Endothelial cell of umbilical vein (primary cell): ENCODE results near the gene KRTAP5-6. TPM values are rescaled to one million over a fixed set of nuclear protein-coding genes. Genes with fewer than 3 reads are reported as not detected.

Experiments
- BruUV-seq: library from RNA; stranded (reverse); fragments of 400-500 nt; replicated peaks from 2 replicates; lab custom pipeline; 2021; lab: Mats Ljungman, UMichigan
- CTCF ChIA-PET: fragments of 300-600, 350-600 bp; sonication (Branson Sonifier 250); formaldehyde crosslinking; loops from one replicate; lab custom pipeline; 2021; ENCODE audit warnings: antibody characterized with exemption, inconsistent platforms; lab: Charles Lee
- POLR2A ChIA-PET: fragments of 300-600, 350-600 bp; sonication (Branson Sonifier 250); formaldehyde crosslinking; loops from one replicate; lab custom pipeline; 2021; ENCODE audit warnings: antibody characterized with exemption, inconsistent platforms; lab: Charles Lee
- DNase-seq: peaks from one replicate; pipeline ENCODE4 v3.0.0-alpha.2; 2011; ENCODE audit warnings: low read depth, low spot score
- FAIRE-seq: peaks from 2 replicates; lab custom pipeline; 2011; peaks lifted over from hg19 to GRCh38; lab: Jason Lieb, UNC
- H2AFZ ChIP-seq: 2 replicates; pipeline ENCODE4 v1.6.0; 2012; ENCODE audit warnings: low read depth, low read length, control low read depth, inconsistent platforms
- H3K27ac ChIP-seq: 2 replicates; pipeline ENCODE4 v1.5.1; 2011; ENCODE audit warnings: low read depth, mild to moderate bottlenecking, control low read depth, low read length, moderate library complexity; ENCODE audit not compliant: insufficient read depth
- H3K27me3 ChIP-seq, 2 experiments: 2 replicates each; pipeline versions ENCODE4 v1.6.0 to v1.6.1; 2011; ENCODE audit warnings: low read length in 2 of 2, mixed read lengths in 1 of 2; ENCODE audit not compliant: control insufficient read depth in 2 of 2, insufficient read depth in 2 of 2
- H3K36me3 ChIP-seq, 2 experiments: 2 replicates in 1 of 2; 3 replicates in 1 of 2; pipeline ENCODE4 v1.5.1; 2011; ENCODE audit warnings: low read length in 2 of 2, mild to moderate bottlenecking in 1 of 2, moderate library complexity in 1 of 2; ENCODE audit not compliant: control insufficient read depth in 2 of 2, insufficient read depth in 2 of 2; ENCODE audit errors: extremely low read depth in 1 of 2
- H3K4me1 ChIP-seq: 3 replicates; pipeline ENCODE4 v1.5.1; 2011; ENCODE audit warnings: mild to moderate bottlenecking, low read length; ENCODE audit not compliant: control insufficient read depth, insufficient read depth; ENCODE audit errors: extremely low read depth
- H3K4me2 ChIP-seq: 2 replicates; pipeline ENCODE4 v1.6.1; 2011; ENCODE audit warnings: low read length, control low read depth, mixed read lengths; ENCODE audit not compliant: insufficient read depth
- H3K4me3 ChIP-seq, 3 experiments: fragments of 200-600 bp in 1 of 3; sonication (generic), shearing (Covaris generic) in 1 of 3; replicated peaks in 1 of 3; 2 replicates each; pipeline ENCODE4 v1.5.1; 2011 to 2016; ENCODE audit warnings: control low read depth in 3 of 3, low read length in 3 of 3, mild to moderate bottlenecking in 2 of 3, inconsistent platforms in 1 of 3, low read depth in 1 of 3, moderate library complexity in 1 of 3; ENCODE audit not compliant: insufficient read depth in 1 of 3
- H3K79me2 ChIP-seq: 2 replicates; pipeline ENCODE4 v1.6.0; 2012; ENCODE audit warnings: low read length, inconsistent platforms; ENCODE audit not compliant: control insufficient read depth, insufficient read depth
- H3K9ac ChIP-seq: replicated peaks from 2 replicates; pipeline ENCODE3; 2011; ENCODE audit warnings: low read length, control low read depth; ENCODE audit not compliant: insufficient read depth; ENCODE audit errors: extremely low read depth
- H3K9me1 ChIP-seq: replicated peaks from 3 replicates; pipeline ENCODE4 v1.6.0; 2011; ENCODE audit warnings: mild to moderate bottlenecking, low read length; ENCODE audit not compliant: control insufficient read depth, insufficient read depth; ENCODE audit errors: extremely low read depth
- H3K9me3 ChIP-seq: replicated peaks from 2 replicates; pipeline ENCODE4 v1.5.1; 2012; ENCODE audit warnings: low read length, inconsistent platforms; ENCODE audit not compliant: control insufficient read depth, insufficient read depth
- H4K20me1 ChIP-seq: replicated peaks from 2 replicates; pipeline ENCODE3; 2011; ENCODE audit warnings: mild to moderate bottlenecking, low read length; ENCODE audit not compliant: control insufficient read depth, insufficient read depth; ENCODE audit errors: extremely low read depth
- EZH2 ChIP-seq: IDR thresholded peaks from 2 replicates; pipeline ENCODE4 v1.6.1; 2012; ENCODE audit warnings: borderline replicate concordance, low read depth, mild to moderate bottlenecking, moderate library complexity, low read length, inconsistent platforms; ENCODE audit not compliant: severe bottlenecking
- FOS ChIP-seq: IDR thresholded peaks from 2 replicates; pipeline ENCODE4 v1.6.1; 2011; ENCODE audit warnings: mild to moderate bottlenecking, low read length, moderate library complexity, borderline replicate concordance; ENCODE audit not compliant: insufficient read depth
- GATA2 ChIP-seq: IDR thresholded peaks from 2 replicates; pipeline ENCODE4 v1.7.0; 2011; ENCODE audit warnings: low read depth, mild to moderate bottlenecking, moderate library complexity, mixed read lengths, low read length; ENCODE audit not compliant: insufficient read length, insufficient read depth
- JUN ChIP-seq: IDR thresholded peaks from 2 replicates; pipeline ENCODE4 v1.6.1; 2011; ENCODE audit warnings: borderline replicate concordance, low read depth; ENCODE audit not compliant: insufficient read length, insufficient read depth
- MYC ChIP-seq: IDR thresholded peaks from one replicate; pipeline ENCODE4 v1.6.1; 2011; ENCODE audit warnings: mild to moderate bottlenecking, low read depth, low read length
- POLR2A ChIP-seq: IDR thresholded peaks from 2 replicates; pipeline ENCODE4 v1.6.1; 2012; ENCODE audit warnings: low read depth, mild to moderate bottlenecking, control low read depth, low read length
- POLR2AphosphoS5 ChIP-seq: IDR thresholded peaks from 2 replicates; pipeline ENCODE4 v1.6.1; 2012; ENCODE audit warnings: low read depth, mild to moderate bottlenecking, control low read depth, low read length, moderate library complexity; ENCODE audit not compliant: insufficient read depth
- dilution Hi-C: fragments of 300-500 bp; cut with MboI; formaldehyde crosslinking; loops from one replicate; pipeline ENCODE4 v1.15.0; 2019; ENCODE audit warnings: low sequenced_read_pairs; ENCODE audit not compliant: extremely low pct_ligation_motif_present
- intact Hi-C: fragments of 100-400 bp; cut with micrococcal nuclease; formaldehyde crosslinking; loops from one replicate; pipeline ENCODE4 v1.10.0; 2022
- polyA plus RNA-seq, 4 experiments: library from polyadenylated mRNA; depleted of rRNA in 3 of 4; stranded (reverse) in 3 of 4; unstranded in 1 of 4; fragments of >200 nt; gene quantifications; 2 replicates each; pipeline versions ENCODE4 v1.2.1 to v1.2.3, GENCODE V29; 2011 to 2012; ENCODE audit warnings: missing spikeins in 1 of 4
- total RNA-seq: library from RNA; stranded (reverse); gene quantifications from 2 replicates; pipeline ENCODE4 v1.2.3, GENCODE V29; 2021
- TF ChIP-seq, protein P1 (sequence below), 2 donors: IDR thresholded peaks; 1 replicate in 1 of 2; 2 replicates in 1 of 2; pipeline ENCODE4 v1.5.1; 2011; ENCODE audit warnings: low read length in 2 of 2, mild to moderate bottlenecking in 2 of 2, moderate library complexity in 2 of 2, control low read depth in 1 of 2, inconsistent platforms in 1 of 2, low read depth in 1 of 2; ENCODE audit not compliant: insufficient read depth in 1 of 2; ENCODE audit errors: extremely low read depth in 1 of 2
- TF ChIP-seq, protein P2 (sequence below): IDR thresholded peaks from 2 replicates; pipeline ENCODE4 v1.6.1; 2011; ENCODE audit not compliant: insufficient read depth, insufficient read length

KRTAP5-6 gene
- total and polyA plus RNA-seq, 2 donors (not counting 3 experiments of a cell fraction or from before 2014, with no cell fraction given), result not detected

DNA sequence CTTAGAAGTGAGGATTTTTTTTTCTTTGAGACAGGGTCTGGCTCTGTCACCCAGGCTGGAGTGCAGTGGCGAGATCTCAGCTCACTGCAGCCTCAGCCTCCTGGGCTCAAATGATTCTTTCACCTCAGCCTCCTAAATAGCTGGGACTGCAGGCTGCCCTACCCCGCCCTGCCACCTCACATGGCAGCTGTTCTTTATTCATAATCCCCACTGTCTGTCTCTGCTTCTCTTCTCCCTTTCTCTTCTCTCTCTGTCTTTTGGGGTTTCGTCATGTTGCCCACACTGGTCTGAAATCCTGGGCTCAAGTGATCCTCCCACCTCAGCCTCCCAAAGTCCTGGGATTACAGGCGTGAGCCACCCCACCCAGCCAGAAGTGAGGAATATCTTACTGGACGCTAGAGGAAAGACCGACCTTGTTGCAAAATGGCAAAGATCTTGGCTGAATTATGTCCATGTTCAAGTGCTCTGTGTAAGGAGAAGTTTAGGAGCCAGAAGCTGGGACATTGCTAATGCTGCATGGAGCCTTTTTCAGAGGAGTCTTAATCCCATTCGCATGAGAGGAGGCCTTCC is 45.5 kb upstream of the KRTAP5-6 start:
- H3K79me2 ChIP-seq, result no peaks in the 10 kb centered on the region
- H3K27ac ChIP-seq, result no peak overlapping the region
- H3K9me3 ChIP-seq, result no peaks in the 10 kb centered on the region
- intact Hi-C loops (no loop called here), dilution Hi-C loops (no loop called here)
- no peaks in the 10 kb centered on the region for H3K36me3 ChIP-seq
- no peak overlapping the region for H3K4me3 ChIP-seq
- no peaks in the 10 kb centered on the region for H4K20me1 ChIP-seq
- DNase-seq (no peak), FAIRE-seq (no peak)
- no peak overlapping the region for H3K4me2 ChIP-seq
- H2AFZ ChIP-seq, result no peak overlapping the region
- BruUV-seq, result no TSS peak
- H3K9me1 ChIP-seq, result no peaks in the 10 kb centered on the region
- ChIA-PET POLR2A (no interaction called here), CTCF (interaction anchor here (1.1 to 6.0 kb wide), 11 partner anchors 12 to 506 kb away, joined by 3 to 337 read pairs (median 12); partner anchors contain the start of gene SYT8)
- TF ChIP-seq GATA2 (no peak), POLR2A (no peak), FOS (no peak), JUN (no peak), POLR2AphosphoS5 (no peak), MYC (no peak), EZH2 (no peak)
- TF ChIP-seq, protein P1, sequence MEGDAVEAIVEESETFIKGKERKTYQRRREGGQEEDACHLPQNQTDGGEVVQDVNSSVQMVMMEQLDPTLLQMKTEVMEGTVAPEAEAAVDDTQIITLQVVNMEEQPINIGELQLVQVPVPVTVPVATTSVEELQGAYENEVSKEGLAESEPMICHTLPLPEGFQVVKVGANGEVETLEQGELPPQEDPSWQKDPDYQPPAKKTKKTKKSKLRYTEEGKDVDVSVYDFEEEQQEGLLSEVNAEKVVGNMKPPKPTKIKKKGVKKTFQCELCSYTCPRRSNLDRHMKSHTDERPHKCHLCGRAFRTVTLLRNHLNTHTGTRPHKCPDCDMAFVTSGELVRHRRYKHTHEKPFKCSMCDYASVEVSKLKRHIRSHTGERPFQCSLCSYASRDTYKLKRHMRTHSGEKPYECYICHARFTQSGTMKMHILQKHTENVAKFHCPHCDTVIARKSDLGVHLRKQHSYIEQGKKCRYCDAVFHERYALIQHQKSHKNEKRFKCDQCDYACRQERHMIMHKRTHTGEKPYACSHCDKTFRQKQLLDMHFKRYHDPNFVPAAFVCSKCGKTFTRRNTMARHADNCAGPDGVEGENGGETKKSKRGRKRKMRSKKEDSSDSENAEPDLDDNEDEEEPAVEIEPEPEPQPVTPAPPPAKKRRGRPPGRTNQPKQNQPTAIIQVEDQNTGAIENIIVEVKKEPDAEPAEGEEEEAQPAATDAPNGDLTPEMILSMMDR (IDR thresholded peaks at IDR 0.05; ENCODE audit: extremely low read depth in 1 of 2, insufficient read depth in 1 of 2, low read depth in 1 of 2, low read length in 2 of 2), result no peak
- TF ChIP-seq, protein P2, sequence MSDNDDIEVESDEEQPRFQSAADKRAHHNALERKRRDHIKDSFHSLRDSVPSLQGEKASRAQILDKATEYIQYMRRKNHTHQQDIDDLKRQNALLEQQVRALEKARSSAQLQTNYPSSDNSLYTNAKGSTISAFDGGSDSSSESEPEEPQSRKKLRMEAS, result no peak
- H3K9ac ChIP-seq, result no peak overlapping the region
- peaks cover 2% of the 10 kb centered on the region for H3K4me1 ChIP-seq
- H3K27me3 ChIP-seq, result peaks cover 0 to 4% of the 10 kb centered on the region in 2 experiments
